HG03565 (cell line): ENCODE data around the gene MMP21.

Experiments
- ATAC-seq: cut with Tn5 transposase; IDR thresholded peaks from one replicate; pipeline ENCODE4 v1.9.1; 2021; ENCODE audit warnings: mild to moderate bottlenecking, moderate library complexity; ENCODE audit not compliant: unreplicated experiment

The MMP21 gene, protein sequence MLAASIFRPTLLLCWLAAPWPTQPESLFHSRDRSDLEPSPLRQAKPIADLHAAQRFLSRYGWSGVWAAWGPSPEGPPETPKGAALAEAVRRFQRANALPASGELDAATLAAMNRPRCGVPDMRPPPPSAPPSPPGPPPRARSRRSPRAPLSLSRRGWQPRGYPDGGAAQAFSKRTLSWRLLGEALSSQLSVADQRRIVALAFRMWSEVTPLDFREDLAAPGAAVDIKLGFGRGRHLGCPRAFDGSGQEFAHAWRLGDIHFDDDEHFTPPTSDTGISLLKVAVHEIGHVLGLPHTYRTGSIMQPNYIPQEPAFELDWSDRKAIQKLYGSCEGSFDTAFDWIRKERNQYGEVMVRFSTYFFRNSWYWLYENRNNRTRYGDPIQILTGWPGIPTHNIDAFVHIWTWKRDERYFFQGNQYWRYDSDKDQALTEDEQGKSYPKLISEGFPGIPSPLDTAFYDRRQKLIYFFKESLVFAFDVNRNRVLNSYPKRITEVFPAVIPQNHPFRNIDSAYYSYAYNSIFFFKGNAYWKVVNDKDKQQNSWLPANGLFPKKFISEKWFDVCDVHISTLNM

DNA sequence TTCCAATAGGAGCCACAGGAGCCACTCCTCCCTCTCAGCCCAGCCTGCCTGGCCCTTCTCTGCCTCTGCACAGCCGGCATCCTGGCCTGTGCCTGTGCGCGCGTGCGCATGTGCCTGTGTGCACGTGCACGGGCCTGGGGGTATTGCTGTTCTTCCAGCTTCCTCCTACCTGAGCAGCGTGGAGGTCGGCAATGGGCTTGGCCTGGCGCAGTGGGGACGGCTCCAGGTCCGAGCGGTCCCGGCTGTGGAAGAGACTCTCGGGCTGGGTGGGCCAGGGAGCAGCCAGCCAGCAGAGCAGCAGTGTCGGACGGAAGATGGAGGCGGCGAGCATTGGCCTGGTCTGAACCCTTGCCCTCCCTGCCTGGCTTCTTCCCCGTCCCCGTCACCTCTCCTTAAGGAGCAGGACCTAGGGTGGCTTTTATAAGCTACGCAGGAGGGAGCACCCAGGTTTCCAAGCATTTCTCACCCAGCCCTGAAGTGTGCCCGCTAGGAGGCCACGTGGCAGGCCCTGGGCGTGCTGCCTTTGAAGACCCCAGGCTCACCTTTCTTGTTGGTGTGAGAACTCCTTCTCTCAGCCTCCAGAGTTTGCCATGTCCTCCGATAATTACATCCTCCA is at the start of gene MMP21:
Gene MMP21 (minus strand): TSS at position 331 of the 616 bp plus-strand sequence. CDS start 0 bp downstream, at position 331.
- ATAC-seq, result no peak

DNA sequence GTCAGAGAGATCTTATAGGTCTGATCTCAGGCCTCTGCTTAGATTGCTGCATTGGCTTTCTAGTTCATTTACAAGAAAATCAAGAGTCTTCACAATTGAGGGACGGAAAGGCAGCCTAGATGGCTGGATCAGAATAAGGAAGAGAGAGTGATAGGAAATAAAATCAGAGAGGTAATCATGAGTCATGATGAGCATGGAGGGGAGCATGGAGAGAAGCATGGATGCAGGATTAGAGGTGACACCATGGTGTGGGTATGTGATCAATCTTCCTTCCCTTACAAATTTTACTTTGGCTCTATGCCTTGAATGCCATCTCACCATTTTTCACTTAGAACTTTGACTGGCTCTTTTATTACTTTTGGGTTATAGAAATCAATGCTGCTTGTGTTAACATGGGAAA is 49.1 kb upstream of the MMP21 start:
- ATAC-seq, result no peak

DNA sequence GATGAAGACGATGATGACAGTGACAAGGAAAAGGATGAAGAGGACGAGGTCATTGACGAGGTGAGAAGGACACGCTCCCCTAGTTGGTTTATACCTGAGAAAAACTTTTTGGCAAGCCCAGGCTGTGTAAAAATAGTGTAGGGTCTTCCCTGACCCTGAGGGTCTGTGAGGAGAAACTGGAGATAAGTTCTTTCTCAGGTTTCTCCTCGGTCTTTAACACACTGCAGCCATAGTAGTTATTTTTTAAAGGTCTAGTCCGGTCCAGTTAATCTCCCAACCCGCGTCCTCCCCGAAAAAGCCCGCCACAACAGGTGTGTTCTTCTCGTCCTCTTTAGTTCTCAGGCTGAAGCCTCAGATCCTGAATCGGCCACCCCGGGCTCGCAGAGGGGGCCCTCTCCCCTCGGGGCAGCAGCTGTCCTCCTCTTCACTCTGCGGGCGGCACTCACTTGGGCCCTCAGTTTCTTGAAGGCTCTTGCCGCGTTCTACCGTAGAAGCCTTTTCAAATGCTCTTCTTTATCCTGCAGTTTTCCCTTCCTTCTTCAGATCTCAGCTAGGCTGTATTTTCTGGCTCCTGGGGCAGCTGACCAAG is 48.1 kb upstream of the MMP21 start:
- no peak for ATAC-seq

DNA sequence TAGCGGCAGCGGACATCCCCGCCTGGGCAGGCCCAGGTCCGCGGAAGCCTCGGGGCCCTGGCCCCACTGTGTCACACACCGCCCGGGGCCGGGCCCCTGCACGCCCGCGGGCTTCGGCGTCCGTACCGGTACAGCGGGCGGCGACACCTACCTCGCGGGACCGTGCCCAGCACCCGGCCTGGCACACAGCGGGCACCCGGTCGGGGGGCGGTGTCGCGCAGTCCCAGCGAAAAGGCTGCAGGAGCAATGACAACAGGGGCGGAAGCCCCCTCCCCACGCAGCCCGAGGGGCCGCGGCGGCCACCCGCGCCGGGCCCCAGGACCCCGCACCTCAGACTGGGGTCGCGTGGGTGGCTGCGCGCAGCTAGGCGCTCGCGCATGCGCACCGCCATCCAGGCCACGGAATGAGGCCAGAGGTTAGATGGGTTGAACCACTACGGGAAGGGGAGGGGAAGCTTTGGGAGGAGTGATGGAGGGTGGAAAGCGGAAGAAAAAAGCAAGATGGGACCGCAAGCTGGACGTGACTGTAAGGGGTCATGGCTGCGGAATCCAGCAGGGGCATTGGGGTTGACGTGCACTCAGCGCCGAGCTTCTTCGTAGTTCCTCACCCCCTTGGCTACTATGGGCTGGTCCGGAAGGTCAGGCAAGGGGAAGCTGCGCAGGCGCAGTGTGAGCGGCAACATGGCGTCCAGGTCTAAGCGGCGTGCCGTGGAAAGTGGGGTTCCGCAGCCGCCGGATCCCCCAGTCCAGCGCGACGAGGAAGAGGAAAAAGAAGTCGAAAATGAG is 47.4 kb upstream of the MMP21 start, which contains the start of the genes BCCIP and UROS:
Gene BCCIP (plus strand): TSS at position 669 of the 785 bp plus-strand sequence. CDS start 12 bp downstream, at position 681.
Gene UROS (minus strand): TSS at position 381 of the 785 bp plus-strand sequence. CDS start 6,759 bp downstream, outside the sequence.
- ATAC-seq, result peak; percentile 61

DNA sequence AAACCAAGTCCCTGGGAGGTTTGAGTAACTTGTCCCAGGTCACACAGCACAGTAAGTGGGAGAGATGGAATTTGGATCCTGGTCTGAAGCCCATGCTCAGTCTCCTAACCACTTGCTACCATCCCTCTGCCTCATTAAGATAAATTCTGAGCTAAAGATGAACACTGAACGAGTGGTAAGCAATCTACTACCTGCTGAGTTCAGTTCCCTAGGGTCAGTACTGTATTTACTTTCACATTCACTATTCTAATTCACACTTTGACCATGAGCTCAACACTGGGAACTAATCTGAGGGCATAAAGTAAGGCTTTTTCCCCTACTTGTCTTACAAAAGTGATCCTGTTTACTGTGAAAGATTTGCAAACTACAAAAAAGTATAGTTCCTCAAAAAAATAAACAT is 45.1 kb upstream of the MMP21 start:
- peak; percentile 37 for ATAC-seq

DNA sequence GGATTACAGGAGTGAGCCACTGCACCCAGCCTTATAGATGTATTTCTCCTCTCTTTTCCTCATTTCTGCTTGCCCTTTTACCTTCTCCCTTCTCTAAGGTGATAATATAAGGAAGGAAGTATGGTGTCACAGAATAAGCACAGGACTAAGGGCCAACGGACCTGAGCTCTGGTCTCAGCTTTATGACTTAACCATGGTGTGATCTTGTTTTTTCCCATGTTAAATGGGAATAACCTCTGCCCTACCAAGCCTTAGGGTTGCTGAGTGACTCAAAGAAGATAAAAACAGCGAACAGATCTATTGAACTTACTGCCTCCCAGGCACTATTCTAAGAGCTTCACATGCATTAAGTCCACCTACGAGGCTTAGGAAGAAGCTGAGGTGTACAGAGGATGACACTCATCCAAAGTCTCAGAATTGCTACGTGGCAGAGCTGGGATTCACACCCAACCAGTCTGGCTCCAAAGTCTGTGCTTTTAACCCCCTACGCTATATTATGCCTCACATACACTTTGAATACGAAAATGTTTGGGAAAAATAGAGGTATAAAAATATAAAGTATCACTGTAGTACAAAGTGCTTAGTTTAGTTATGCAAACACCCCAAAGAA is 41.8 kb upstream of the MMP21 start:
- no peak for ATAC-seq

DNA sequence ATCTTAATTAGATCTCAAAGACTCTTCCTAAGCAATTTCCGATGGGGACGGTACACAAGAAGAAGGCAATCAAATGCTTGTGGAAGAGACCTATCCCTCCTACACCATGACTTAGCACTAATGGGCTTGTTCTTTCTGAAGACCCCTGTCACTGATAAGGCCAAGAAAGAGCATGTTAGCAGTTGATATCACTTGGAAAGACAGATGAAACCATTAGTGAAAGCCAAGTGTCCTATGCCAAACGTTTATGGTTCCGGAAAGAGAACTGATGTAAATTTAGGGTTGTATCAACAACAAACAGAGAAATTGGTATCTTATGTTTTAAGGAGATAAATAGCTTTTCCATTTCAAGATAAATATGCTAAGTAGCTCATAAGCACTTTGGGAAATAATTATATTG is 40.9 kb upstream of the MMP21 start:
- ATAC-seq, result no peak

DNA sequence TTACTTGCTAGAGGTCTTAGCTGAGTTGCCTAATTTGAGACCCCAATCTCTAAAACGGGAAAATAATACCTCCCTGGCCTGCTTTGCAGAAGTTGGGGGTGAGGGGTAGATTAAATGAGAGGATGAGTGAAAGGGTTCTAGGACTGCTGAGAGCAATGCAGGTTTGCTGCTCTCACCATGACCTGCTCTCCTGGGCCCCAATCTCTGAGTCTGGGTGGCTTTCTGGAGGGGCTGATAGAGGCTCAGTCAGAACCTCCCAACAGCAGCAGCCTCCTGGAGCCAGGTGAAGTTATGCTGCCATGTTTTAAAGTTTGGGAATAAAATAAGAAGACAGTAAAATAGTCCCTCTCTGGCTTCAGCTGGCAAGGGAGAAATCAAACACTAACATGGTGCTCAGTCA is 40.1 kb upstream of the MMP21 start:
- ATAC-seq, result no peak

DNA sequence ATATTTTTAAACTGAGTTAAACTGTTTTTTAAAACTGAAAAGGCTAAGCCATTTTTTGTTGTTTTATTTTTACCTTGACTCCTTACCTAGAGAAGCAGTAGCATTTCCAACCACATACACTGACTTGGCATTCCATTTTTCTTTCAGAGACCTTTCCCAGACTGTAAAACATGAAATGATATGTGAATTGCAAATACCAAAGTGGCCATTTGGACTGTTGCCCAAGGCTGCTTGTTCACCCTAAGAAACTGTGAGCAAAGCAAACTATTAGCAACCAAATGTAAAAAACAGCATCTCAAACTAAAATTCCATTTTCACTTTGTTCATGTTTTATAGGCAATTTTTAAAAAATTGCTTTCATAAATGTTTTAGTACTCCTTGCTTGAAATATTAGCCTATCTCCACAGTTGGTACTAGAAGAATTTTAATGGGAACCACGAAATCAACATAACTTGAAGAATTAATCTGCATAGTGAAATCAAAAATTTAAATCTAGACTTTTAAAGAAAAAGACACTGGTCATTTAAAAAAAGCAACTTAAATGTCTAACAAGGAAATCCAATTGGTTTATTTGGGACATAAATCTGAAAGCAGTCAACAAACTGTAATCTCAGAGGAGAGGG is 36.6 kb upstream of the MMP21 start:
- no peak for ATAC-seq

DNA sequence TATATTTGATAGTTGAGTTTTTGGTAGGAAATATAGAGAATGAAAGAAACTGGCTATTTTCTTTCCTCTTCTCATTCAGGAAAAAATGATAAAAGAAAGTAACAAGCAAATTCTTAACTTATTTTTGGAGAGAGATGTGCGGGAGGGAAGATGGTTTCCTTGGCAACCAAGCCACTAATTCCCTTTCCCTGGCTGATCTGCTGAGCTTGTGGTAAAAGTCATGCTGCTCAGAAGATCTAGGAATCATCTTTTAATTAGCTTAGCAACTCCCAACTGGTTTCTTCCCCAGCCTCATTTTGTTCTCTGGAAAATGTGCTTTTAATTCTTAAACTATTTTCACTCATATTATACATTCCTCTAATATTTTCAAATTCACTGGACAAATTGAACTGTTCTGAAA is 35.6 kb upstream of the MMP21 start:
- ATAC-seq, result no peak

DNA sequence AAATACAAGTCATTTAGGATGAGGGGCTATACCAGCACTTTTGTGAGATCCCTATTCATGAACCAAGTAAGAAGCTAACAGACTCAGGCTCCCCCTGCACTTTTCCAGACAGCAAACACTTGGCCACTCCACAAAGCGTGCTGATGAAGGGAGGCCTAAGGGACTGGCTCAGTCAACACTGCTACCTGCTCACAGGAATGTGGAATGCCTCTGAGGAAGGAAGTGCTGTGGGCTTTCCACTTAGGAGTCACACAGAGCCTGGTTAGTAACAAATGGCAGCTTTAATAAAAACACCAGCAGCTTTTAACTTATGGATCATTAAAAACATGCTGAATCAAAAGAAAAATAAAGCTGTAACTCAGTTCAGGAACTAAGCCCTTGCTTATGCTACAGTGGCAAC is 32.4 kb upstream of the MMP21 start:
- no peak for ATAC-seq

DNA sequence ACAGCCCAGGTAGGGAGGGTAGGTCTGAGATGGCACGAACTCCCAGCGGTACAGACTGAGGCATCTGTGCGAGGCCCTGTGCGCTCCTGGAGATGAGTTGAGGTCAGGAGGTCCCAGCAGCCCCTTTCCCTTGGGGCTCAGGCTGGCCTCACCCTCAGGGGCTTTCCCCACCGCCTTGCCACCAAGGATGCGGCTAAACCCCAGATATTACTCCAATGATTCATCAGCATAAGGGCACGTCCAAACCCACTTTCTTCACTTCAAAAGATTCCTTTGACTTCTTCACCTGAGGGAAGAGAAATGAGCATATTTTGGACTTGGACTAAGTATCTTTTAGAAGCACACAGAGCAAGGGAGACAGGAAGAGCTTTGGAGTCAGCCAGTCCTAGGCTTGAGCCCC is 27.1 kb upstream of the MMP21 start:
- no peak for ATAC-seq

DNA sequence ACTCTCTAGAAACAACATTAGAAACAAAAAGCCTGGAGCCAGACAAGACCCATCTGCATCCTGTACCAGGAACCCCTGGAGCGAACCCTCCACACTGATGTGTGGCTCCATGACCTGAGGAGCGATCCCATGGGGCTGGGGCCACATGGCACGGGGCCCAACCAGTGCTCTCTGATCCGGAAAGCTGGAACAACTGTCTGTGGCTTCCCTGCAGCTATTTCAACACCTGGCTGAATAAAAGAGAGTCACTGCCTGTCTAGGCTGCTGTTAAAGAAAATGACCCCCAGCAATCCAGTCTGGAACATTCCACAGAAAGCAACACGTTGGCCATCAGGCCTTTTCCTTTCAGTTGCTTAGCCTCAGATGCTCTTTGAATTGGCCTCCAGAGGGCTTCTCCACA is 26.5 kb upstream of the MMP21 start:
- no peak for ATAC-seq

DNA sequence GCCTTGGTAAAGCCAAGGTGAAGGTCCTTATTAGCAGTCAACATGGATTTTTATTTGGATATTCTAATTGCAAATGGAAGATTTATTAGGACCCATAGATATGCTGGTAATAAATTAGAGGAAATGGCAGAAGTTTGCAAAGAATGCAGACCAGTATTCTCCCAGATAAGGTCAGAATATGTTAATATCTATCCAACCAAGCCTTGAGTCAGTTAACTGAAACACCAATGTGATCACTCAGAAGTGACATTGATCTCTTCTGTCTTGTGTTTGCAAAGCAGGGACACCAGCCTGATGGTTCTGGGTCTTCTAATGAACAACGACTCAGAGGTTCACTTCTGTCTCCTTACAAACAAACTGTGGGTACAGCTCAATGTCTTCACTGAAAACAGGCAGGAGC is 26.0 kb upstream of the MMP21 start:
- ATAC-seq, result no peak

DNA sequence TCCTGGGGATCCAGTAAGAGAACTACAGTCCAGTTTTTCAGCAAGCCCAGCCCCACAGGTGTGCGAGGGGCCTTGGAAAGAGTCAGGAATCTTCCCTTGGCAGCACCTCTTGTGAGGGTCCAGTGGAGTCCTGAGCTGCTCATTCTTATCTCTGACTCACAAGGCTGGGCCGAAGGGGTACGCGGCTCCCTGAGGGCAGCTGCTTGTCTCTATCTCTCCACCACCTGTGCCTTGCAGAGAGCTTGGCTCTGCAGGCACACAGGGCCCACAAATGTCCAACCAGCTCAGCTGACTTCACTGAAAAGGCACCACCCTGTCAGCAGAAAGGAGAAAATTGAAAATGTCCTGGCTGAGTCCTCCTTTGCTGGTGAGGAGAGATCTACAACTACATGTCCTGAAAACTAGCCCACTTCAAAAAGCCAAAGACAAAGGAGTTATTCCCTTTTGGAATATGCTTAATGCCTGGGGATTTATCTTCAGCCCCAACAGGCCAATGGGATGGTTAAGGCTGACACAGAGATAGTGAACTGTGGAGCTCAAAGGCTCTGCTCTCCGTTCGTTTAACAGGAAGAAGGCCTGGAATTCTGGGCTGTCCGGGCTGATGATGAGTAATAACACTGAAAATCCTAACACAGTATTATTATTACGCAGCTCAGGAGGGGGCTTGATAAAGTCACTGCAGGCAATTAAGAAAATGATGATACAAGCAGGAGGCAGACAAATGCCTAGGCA is 24.0 kb upstream of the MMP21 start:
- ATAC-seq, result no peak

DNA sequence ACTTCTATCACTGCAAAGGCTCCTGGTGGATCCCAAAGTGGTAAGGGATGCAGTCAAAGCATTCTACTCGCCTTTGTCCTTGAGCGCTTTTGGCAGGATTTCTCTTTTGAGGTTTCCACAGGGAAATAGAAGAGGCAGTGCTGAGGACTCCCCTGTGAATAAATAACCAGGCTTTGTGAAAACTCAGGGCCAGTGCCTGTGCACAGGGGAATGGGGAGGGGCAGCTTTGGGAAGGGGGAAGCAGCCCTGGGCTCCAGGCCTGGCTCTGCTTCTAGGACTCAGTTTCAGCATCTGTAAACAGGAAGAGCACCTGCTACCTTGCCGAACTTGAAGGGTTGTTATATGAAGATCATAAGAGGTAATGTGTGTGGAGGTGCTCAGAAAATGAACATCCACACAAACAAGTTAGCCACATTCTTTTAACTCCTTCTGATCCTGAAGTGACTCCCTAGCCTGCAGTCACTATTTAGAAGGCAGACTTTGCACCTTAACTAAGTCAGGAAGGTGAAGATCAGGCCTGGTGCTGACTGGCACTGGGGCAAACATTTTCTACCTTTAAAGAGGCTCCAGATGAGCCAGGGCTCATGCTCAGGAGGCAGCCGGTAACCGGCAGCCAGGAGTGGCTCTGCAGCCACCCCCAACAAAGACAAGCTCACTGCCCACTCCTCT is 22.5 kb upstream of the MMP21 start:
- no peak for ATAC-seq

DNA sequence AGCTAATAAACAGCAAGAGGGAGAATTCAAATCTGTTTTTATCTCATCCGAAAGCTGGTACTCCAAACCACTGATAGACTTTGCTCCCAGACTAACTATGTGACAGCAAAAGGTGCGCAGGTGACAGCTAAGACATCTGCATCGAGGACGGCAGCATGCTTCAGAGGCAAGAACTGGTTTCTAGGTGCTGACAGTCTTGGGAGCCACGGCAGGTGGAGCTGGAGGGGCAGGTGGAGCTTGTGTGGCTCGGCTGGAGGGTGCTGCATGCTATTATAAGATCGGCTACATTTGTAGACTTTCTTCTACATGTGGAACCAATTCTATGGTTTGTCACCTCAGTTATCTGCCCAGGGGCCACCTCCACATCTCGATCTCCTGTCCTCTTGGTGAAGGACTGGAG is 21.8 kb upstream of the MMP21 start:
- ATAC-seq, result no peak

DNA sequence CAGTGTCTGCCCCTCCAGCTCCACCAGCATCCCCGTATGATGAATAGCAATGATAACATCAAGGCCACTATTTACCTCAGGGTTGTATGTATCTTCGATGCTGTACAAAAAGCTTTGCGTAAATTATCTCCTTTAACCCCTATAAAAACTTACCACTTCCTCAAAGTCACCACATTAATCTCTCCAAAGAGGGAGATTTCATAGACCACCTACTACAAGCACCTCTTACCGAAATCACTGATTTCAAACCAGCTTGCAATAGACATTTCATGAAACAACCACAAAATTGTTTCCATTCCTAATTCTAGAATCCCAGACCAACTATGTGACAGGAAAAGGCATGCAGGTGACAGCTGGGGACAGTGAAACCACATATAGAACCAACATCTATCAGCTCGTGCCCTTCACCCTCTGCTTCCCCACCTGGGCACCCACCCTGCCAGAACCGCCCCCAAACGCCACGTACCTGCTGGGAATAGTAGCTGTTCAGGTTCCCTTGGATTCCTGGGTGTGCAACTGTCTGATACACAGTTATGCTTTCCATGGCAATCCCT is 20.1 kb upstream of the MMP21 start:
- ATAC-seq, result no peak
